ENCODE measurements around the gene IGSF8. TPM values are rescaled to one million over a fixed set of nuclear protein-coding genes. Genes with fewer than 3 reads are reported as not detected.

Gene IGSF8
- total RNA-seq, 2 donors from 2014 or later: 34.5 to 35.9 TPM

GRCh38 chr1:160125746-160126145, 27.3 kb upstream of the IGSF8 start:
- Histone ChIP-seq H3K4me1 (ENCODE audit: control insufficient read depth, insufficient read depth, low read length) (no peaks in the 10 kb centered on the region), H3K27me3 (ENCODE audit: control insufficient read depth, insufficient read depth, low read length, poor library complexity, severe bottlenecking) (no peaks in the 10 kb centered on the region), H3K4me3 (ENCODE audit: low read length) (no peak overlapping the region), H3K9me3 (ENCODE audit: control insufficient read depth, low read length) (no peaks in the 10 kb centered on the region), H3K9ac (ENCODE audit: extremely low read depth, low read length, poor library complexity, severe bottlenecking) (no peak overlapping the region), H3K27ac (ENCODE audit: low read depth, low read length) (no peak overlapping the region), H3K36me3 (ENCODE audit: control insufficient read depth, insufficient read depth, low read length) (no peaks in the 10 kb centered on the region)
- Mint-ChIP-seq H3K4me1 (no peaks in the 10 kb centered on the region), H3K9me3 (no peaks in the 10 kb centered on the region), H3K4me3 (no peak overlapping the region), H3K27ac (no peak overlapping the region), H3K36me3 (ENCODE audit: low read depth) (no peaks in the 10 kb centered on the region), H3K27me3 (ENCODE audit: insufficient read depth) (no peaks in the 10 kb centered on the region)
- no peak for TF ChIP-seq CTCF (conservative IDR thresholded peaks at IDR 0.05)
- no peak for DNase-seq
- 92% methylated on average over 1 of the region's 1 CpG; no CpG with 5 or more reads in 1 of the 2 experiments for WGBS, 2 experiments (ENCODE audit: insufficient coverage in 1 of 2, insufficient read length in 1 of 2)

GRCh38 chr1:160124705-160125478, 26.5 kb upstream of the IGSF8 start:
- H3K27me3 Mint-ChIP-seq (ENCODE audit: insufficient read depth): no peaks in the 10 kb centered on the region

GRCh38 chr1:160123726-160124125, 25.3 kb upstream of the IGSF8 start:
- H3K36me3 Mint-ChIP-seq (ENCODE audit: low read depth): no peaks in the 10 kb centered on the region
- Histone ChIP-seq H3K4me3 (ENCODE audit: low read length) (no peak overlapping the region), H3K4me1 (ENCODE audit: control insufficient read depth, insufficient read depth, low read length) (no peaks in the 10 kb centered on the region), H3K36me3 (ENCODE audit: control insufficient read depth, insufficient read depth, low read length) (no peaks in the 10 kb centered on the region), H3K9ac (ENCODE audit: extremely low read depth, low read length, poor library complexity, severe bottlenecking) (no peak overlapping the region), H3K9me3 (ENCODE audit: control insufficient read depth, low read length) (no peaks in the 10 kb centered on the region), H3K27me3 (ENCODE audit: control insufficient read depth, insufficient read depth, low read length, poor library complexity, severe bottlenecking) (no peaks in the 10 kb centered on the region), H3K27ac (ENCODE audit: low read depth, low read length) (no peak overlapping the region)
- no peak overlapping the region for H3K4me3 Mint-ChIP-seq
- no peak for TF ChIP-seq CTCF (conservative IDR thresholded peaks at IDR 0.05)
- no peaks in the 10 kb centered on the region for H3K9me3 Mint-ChIP-seq
- DNase-seq: no peak
- H3K4me1 Mint-ChIP-seq: no peaks in the 10 kb centered on the region
- no peaks in the 10 kb centered on the region for H3K27me3 Mint-ChIP-seq (ENCODE audit: insufficient read depth)
- no peak overlapping the region for H3K27ac Mint-ChIP-seq

More at GRCh38 chr1:160124705-160125478, 26.5 kb upstream of the IGSF8 start:
- Histone ChIP-seq H3K9ac (ENCODE audit: extremely low read depth, low read length, poor library complexity, severe bottlenecking) (no peak overlapping the region), H3K4me1 (ENCODE audit: control insufficient read depth, insufficient read depth, low read length) (no peaks in the 10 kb centered on the region), H3K27ac (ENCODE audit: low read depth, low read length) (peak overlapping the region; percentile 2), H3K27me3 (ENCODE audit: control insufficient read depth, insufficient read depth, low read length, poor library complexity, severe bottlenecking) (no peaks in the 10 kb centered on the region), H3K36me3 (ENCODE audit: control insufficient read depth, insufficient read depth, low read length) (no peaks in the 10 kb centered on the region), H3K4me3 (ENCODE audit: low read length) (no peak overlapping the region), H3K9me3 (ENCODE audit: control insufficient read depth, low read length) (no peaks in the 10 kb centered on the region)
- H3K4me1 Mint-ChIP-seq: no peaks in the 10 kb centered on the region
- no peak overlapping the region for H3K4me3 Mint-ChIP-seq
- no peak overlapping the region for H3K27ac Mint-ChIP-seq
- H3K36me3 Mint-ChIP-seq (ENCODE audit: low read depth): no peaks in the 10 kb centered on the region
- peak; percentile 62 for DNase-seq
- 62 to 84% methylated on average over 3 to 8 of the region's 8 CpGs for whole genome bisulfite sequencing, 2 experiments (ENCODE audit: insufficient coverage in 1 of 2, insufficient read length in 1 of 2)
- H3K9me3 Mint-ChIP-seq: no peaks in the 10 kb centered on the region
- peak; percentile 55 for TF ChIP-seq CTCF (conservative IDR thresholded peaks at IDR 0.05)

Data from endodermal cell (in vitro differentiated cells).